A549 (cell line): Measurements from ENCODE around the gene PCID2. TPM values are rescaled to one million over a fixed set of nuclear protein-coding genes. Genes with fewer than 3 reads are reported as not detected.

Experiments
- ATAC-seq, 2 experiments: fragments of 200-7000 bp in 1 of 2; fragments of >200 bp in 1 of 2; cut with Nextera tagmentation in 1 of 2; cut with Tn5 transposase in 1 of 2; 3 replicates each; pipeline versions ENCODE4 v1.8.0 to v1.9.1; 2018 to 2020; ENCODE audit warnings: mild to moderate bottlenecking in 1 of 2, moderate library complexity in 1 of 2
- CTCF ChIA-PET: fragments of 300-600 bp; sonication (Branson Sonifier 250); formaldehyde crosslinking; extraction: SDS; loops from one replicate; lab custom pipeline; 2021; ENCODE audit warnings: antibody characterized with exemption, inconsistent platforms; lab: Yijun Ruan, JAX
- POLR2A ChIA-PET: fragments of 350-600 bp; formaldehyde crosslinking; extraction: SDS; loops from one replicate; lab custom pipeline; 2021; ENCODE audit warnings: antibody characterized with exemption, inconsistent platforms; lab: Yijun Ruan, JAX
- DNase-seq, 2 experiments: peaks; one replicate each; pipeline versions ENCODE4 v3.0.0 to v3.0.0-alpha.2; 2011 to 2016; ENCODE audit warnings: low read depth in 1 of 2, low spot score in 1 of 2
- FAIRE-seq: peaks from 2 replicates; lab custom pipeline; 2011; peaks lifted over from hg19 to GRCh38; lab: Jason Lieb, UNC
- H3K27ac ChIP-seq, 2 experiments: fragments of >200 bp; sonication (Bioruptor Twin); formaldehyde crosslinking; 3 replicates each; pipeline ENCODE4 v1.5.1; 2016 to 2017
- H3K4me1 ChIP-seq: fragments of >200 bp; sonication (Bioruptor Twin); formaldehyde crosslinking; 3 replicates; pipeline ENCODE4 v1.6.1; 2016
- H3K4me2 ChIP-seq: fragments of >200 bp; sonication (Bioruptor Twin); formaldehyde crosslinking; 3 replicates; pipeline ENCODE4 v1.6.1; 2016
- H3K4me3 ChIP-seq: fragments of >200 bp; sonication (Bioruptor Twin); formaldehyde crosslinking; 3 replicates; pipeline ENCODE4 v1.5.1; 2016
- H3K9me3 ChIP-seq: fragments of >200 bp; sonication (Bioruptor Twin); formaldehyde crosslinking; 3 replicates; pipeline ENCODE4 v1.6.1; 2016
- CBX2 ChIP-seq: fragments of 200-600 bp; sonication (generic); IDR thresholded peaks from 2 replicates; pipeline ENCODE4 v1.6.1; 2016; ENCODE audit warnings: low read depth, mild to moderate bottlenecking, borderline replicate concordance
- CBX8 ChIP-seq: fragments of 200-600 bp; sonication (generic); IDR thresholded peaks from 2 replicates; pipeline ENCODE4 v1.6.1; 2016
- CTCF ChIP-seq: fragments of >200 bp; sonication (Bioruptor Twin); formaldehyde crosslinking; IDR thresholded peaks from 3 replicates; pipeline ENCODE4 v1.5.1; 2016
- ESRRA ChIP-seq: fragments of 150-350 bp; IDR thresholded peaks from 2 replicates; pipeline ENCODE4 v1.6.1; 2014; ENCODE audit warnings: mild to moderate bottlenecking, low read length, borderline replicate concordance
- FOXS1 ChIP-seq: fragments of 250-450 bp; sonication (Bioruptor Pico); IDR thresholded peaks from 2 replicates; pipeline ENCODE4 v1.5.0; 2020; ENCODE audit warnings: mild to moderate bottlenecking, moderate library complexity
- HEYL ChIP-seq: fragments of 250-450 bp; sonication (Bioruptor Pico); IDR thresholded peaks from 2 replicates; pipeline ENCODE4 v1.8.0; 2021; ENCODE audit warnings: mild to moderate bottlenecking, moderate library complexity
- HOXA7 ChIP-seq: fragments of 250-450 bp; sonication (Bioruptor Pico); IDR thresholded peaks from 2 replicates; pipeline ENCODE4 v1.5.0; 2020; ENCODE audit warnings: mild to moderate bottlenecking, moderate library complexity
- HOXB5 ChIP-seq: fragments of 250-450 bp; sonication (Bioruptor Pico); IDR thresholded peaks from 2 replicates; pipeline ENCODE4 v1.5.0; 2020; ENCODE audit warnings: mild to moderate bottlenecking, moderate library complexity
- JUN ChIP-seq, 2 experiments: fragments of >200 bp; sonication (Bioruptor Twin); formaldehyde crosslinking; IDR thresholded peaks; 2 replicates in 1 of 2; 3 replicates in 1 of 2; pipeline ENCODE4 v1.6.1; 2016 to 2017
- KDM1A ChIP-seq: fragments of 200-600 bp; sonication (generic); IDR thresholded peaks from 2 replicates; pipeline ENCODE4 v1.6.1; 2016; ENCODE audit warnings: low read depth, mild to moderate bottlenecking
- MAFK ChIP-seq: fragments of 450-650 bp; IDR thresholded peaks from 2 replicates; pipeline ENCODE4 v1.6.1; 2014; ENCODE audit not compliant: partially characterized antibody
- MAX ChIP-seq: IDR thresholded peaks from 2 replicates; pipeline ENCODE4 v1.6.1; 2012
- NPAS2 ChIP-seq: fragments of 250-450 bp; sonication (Bioruptor Pico); IDR thresholded peaks from 2 replicates; pipeline ENCODE4 v1.8.0; 2022; ENCODE audit warnings: mild to moderate bottlenecking, moderate library complexity, borderline replicate concordance
- PBX3 ChIP-seq: IDR thresholded peaks from 2 replicates; pipeline ENCODE4 v1.6.1; 2012
- POLR2AphosphoS2 ChIP-seq: conservative IDR thresholded peaks from 2 replicates; pipeline ENCODE4 v1.6.1; 2012; ENCODE audit warnings: low read length, improper control_type of control experiment, inconsistent platforms
- REST ChIP-seq: fragments of 200-600 bp; sonication (generic); IDR thresholded peaks from 2 replicates; pipeline ENCODE4 v1.6.1; 2016; ENCODE audit warnings: antibody characterized with exemption, mild to moderate bottlenecking, moderate library complexity
- RFX5 ChIP-seq: fragments of 450-650 bp; IDR thresholded peaks from 2 replicates; pipeline ENCODE4 v1.7.1; 2014; ENCODE audit warnings: antibody characterized with exemption, mild to moderate bottlenecking, moderate library complexity
- USF2 ChIP-seq: fragments of 450-650 bp; IDR thresholded peaks from 2 replicates; pipeline ENCODE4 v1.6.1; 2014; ENCODE audit warnings: antibody characterized with exemption
- ZFP36 ChIP-seq: fragments of 450-650 bp; IDR thresholded peaks from 2 replicates; pipeline ENCODE4 v1.6.1; 2014; ENCODE audit warnings: borderline replicate concordance; ENCODE audit not compliant: partially characterized antibody
- ZNF302 ChIP-seq: fragments of 250-450 bp; sonication (Bioruptor Pico); IDR thresholded peaks from 2 replicates; pipeline ENCODE4 v1.9.0; 2021; ENCODE audit warnings: inconsistent platforms, mild to moderate bottlenecking, moderate library complexity
- ZSCAN20 ChIP-seq: fragments of 250-450 bp; sonication (Bioruptor Pico); IDR thresholded peaks from 2 replicates; pipeline ENCODE4 v1.8.0; 2022; ENCODE audit warnings: mild to moderate bottlenecking, moderate library complexity
- WGBS: methylation state at CpG from one replicate; pipeline ENCODE4 v1.1.6; 2017; ENCODE audit errors: missing lambda C conversion rate; 5-methylcytosine and 5-hydroxymethylcytosine counted together
- polyA plus RNA-seq, 4 experiments: library from polyadenylated mRNA; depleted of rRNA in 3 of 4; stranded (reverse); fragments of >200 nt; fragmentation: RNase III in 1 of 4; extraction: RNeasy Plus Mini Kit Qiagen cat#74134 plus additional on column Dnase treatment in 1 of 4; gene quantifications; 2 replicates in 3 of 4; 3 replicates in 1 of 4; pipeline ENCODE4 v1.2.3, GENCODE V29; 2011 to 2017

Gene PCID2
- polyA plus RNA-seq, 2 of the 4 experiments (the other 2 are of a cell fraction), result 37.7 to 68.7 TPM

- ChIA-PET POLR2A (no interaction called here), CTCF (interaction anchor here (0.6 to 1.3 kb wide), 4 partner anchors 10 to 54 kb away, joined by 3 to 4 read pairs (median 4); partner anchors contain the start of gene CUL4A)
- FAIRE-seq, result no peak
- 84% methylated on average over 9 of the region's 9 CpGs for WGBS
- H3K4me3 ChIP-seq, result no peak overlapping the region
- no peak for DNase-seq
- H3K9me3 ChIP-seq, result no peaks in the 10 kb centered on the region
- no peak for ATAC-seq
- TF ChIP-seq POLR2AphosphoS2, result no peak
- no peak for TF ChIP-seq CTCF
- TF ChIP-seq HOXA7 (CRISPR knock-in tag), result no peak
- no peak for TF ChIP-seq RFX5
- TF ChIP-seq HEYL (CRISPR knock-in tag), result no peak
- TF ChIP-seq ZFP36, result no peak
- TF ChIP-seq CBX8, result no peak
- H3K4me1 ChIP-seq, result peaks cover 7% of the 10 kb centered on the region; the same call in 2 of the 3 replicates
- H3K27ac ChIP-seq, result no peak overlapping the region
- no peak overlapping the region for H3K4me2 ChIP-seq
Measured at GRCh38 chr13:113155982-113156655, 52.4 kb downstream of the PCID2 start.

GRCh38 chr13:113155201-113155600 lies 53.3 kb downstream of the PCID2 start:
- ATAC-seq, result no peak
- H3K9me3 ChIP-seq, result no peaks in the 10 kb centered on the region
- FAIRE-seq, result no peak
- H3K4me3 ChIP-seq, result no peak overlapping the region
- peaks cover 7% of the 10 kb centered on the region; the same call in 2 of the 3 replicates for H3K4me1 ChIP-seq
- DNase-seq, result no peak
- H3K27ac ChIP-seq, result no peak overlapping the region; a peak in 1 of 6 replicates
- WGBS, result 88% methylated on average over 3 of the region's 3 CpGs
- ChIA-PET POLR2A (interaction anchor here (0.7 kb wide), 1 partner anchor 54 kb away, joined by 4 read pairs; the partner anchor contains the start of genes CUL4A and PCID2), CTCF (no interaction called here)
- no peak overlapping the region for H3K4me2 ChIP-seq
- no peak for TF ChIP-seq KDM1A
- no peak for TF ChIP-seq JUN (IDR thresholded peaks at IDR 0.05)
- no peak for TF ChIP-seq CBX2
- no peak for TF ChIP-seq REST

GRCh38 chr13:113153810-113154748 lies 54.4 kb downstream of the PCID2 start:
- Histone ChIP-seq H3K4me2 (peak overlapping the region; percentile 82), H3K9me3 (no peaks in the 10 kb centered on the region), H3K27ac (peak overlapping the region; percentile 78 to 85), H3K4me3 (peak overlapping the region; percentile 35), H3K4me1 (peaks cover 7% of the 10 kb centered on the region; the same call in 2 of the 3 replicates)
- WGBS, result 14% methylated on average over 13 of the region's 76 CpGs
- FAIRE-seq, result no peak
- CTCF ChIA-PET, result no interaction called here
- peak; percentile 66 to 81; a peak in 4 of 6 replicates for ATAC-seq
- POLR2A ChIA-PET, result interaction anchor here (0.7 to 1.1 kb wide), 2 partner anchors 12 to 55 kb away, joined by 3 to 4 read pairs; partner anchors contain the start of genes CUL4A and PCID2
- DNase-seq, result peak; percentile 47 to 70
- no peak for TF ChIP-seq ZFP36
- TF ChIP-seq USF2, result peak; percentile 67
- TF ChIP-seq FOXS1 (CRISPR knock-in tag), result no peak
- no peak for TF ChIP-seq ESRRA
- no peak for TF ChIP-seq NPAS2
- TF ChIP-seq PBX3, result no peak
- TF ChIP-seq ZSCAN20 (CRISPR knock-in tag), result no peak
- peak; percentile 57; the same call in 1 of the 2 replicates for TF ChIP-seq MAX
- TF ChIP-seq MAFK, result no peak
- TF ChIP-seq HOXB5 (CRISPR knock-in tag), result 0 out of 2 replicates have a peak, but pooled peaks have one; percentile 47
- no peak for TF ChIP-seq HOXA7 (CRISPR knock-in tag)
- no peak for TF ChIP-seq ZNF302 (CRISPR knock-in tag)
- TF ChIP-seq RFX5, result no peak
